GM13977 (cell line): Measurements from ENCODE around the gene VWC2.

Source experiments
- DNase-seq: peaks from one replicate; pipeline ENCODE4 v3.0.0; 2012; ENCODE audit warnings: low spot score
- in situ Hi-C: fragments of 300-500 bp; cut with MboI; formaldehyde crosslinking; loops from one replicate; pipeline ENCODE4 v1.12.0; 2022; ENCODE audit warnings: low sequenced_read_pairs, low pct_unique_long_range_greater_than_20kb, mixed read lengths, inconsistent platforms; ENCODE audit not compliant: unreplicated experiment
- TF ChIP-seq, protein P1 (sequence below): IDR thresholded peaks from 2 replicates; pipeline ENCODE4 v1.5.1; 2012; ENCODE audit warnings: mild to moderate bottlenecking, control low read depth; ENCODE audit not compliant: insufficient read depth; ENCODE audit errors: extremely low read depth, missing control alignments

The VWC2 gene

GRCh38 chr7:49778731-49779270 is 5.4 kb downstream of the VWC2 start:
- TF ChIP-seq, protein P1, sequence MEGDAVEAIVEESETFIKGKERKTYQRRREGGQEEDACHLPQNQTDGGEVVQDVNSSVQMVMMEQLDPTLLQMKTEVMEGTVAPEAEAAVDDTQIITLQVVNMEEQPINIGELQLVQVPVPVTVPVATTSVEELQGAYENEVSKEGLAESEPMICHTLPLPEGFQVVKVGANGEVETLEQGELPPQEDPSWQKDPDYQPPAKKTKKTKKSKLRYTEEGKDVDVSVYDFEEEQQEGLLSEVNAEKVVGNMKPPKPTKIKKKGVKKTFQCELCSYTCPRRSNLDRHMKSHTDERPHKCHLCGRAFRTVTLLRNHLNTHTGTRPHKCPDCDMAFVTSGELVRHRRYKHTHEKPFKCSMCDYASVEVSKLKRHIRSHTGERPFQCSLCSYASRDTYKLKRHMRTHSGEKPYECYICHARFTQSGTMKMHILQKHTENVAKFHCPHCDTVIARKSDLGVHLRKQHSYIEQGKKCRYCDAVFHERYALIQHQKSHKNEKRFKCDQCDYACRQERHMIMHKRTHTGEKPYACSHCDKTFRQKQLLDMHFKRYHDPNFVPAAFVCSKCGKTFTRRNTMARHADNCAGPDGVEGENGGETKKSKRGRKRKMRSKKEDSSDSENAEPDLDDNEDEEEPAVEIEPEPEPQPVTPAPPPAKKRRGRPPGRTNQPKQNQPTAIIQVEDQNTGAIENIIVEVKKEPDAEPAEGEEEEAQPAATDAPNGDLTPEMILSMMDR: no peak
- no peak for DNase-seq
- in situ Hi-C loops: no loop called here

GRCh38 chr7:49780953-49781352 is 7.5 kb downstream of the VWC2 start:
- TF ChIP-seq, protein P1: no peak
- in situ Hi-C loops: no loop called here
- DNase-seq: no peak

- DNase-seq: no peak
- in situ Hi-C loops: no loop called here
- TF ChIP-seq, protein P1: no peak
These were observed 8.6 kb downstream of the VWC2 start for GRCh38 chr7:49781996-49782395.

DNA sequence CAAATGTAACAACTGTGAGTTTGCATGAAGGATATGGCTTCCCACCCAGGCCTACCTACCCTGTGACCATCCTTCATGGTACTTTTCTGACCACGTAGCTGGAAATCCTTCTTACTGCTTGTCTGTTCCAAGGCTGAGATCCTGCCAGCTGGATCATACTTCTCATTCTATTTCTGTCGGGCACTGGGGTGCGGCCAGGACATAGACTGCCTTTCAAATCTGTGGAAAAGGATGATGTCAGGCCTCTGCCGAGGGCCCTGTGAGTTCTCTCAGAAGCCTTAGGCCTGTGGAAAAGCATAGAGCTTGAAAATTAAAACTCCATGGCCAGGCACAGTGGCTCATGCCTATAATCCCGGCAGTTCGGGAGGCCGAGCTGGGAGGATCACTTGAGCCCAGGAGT is 10.0 kb downstream of the VWC2 start:
- in situ Hi-C loops: no loop called here
- TF ChIP-seq, protein P1: no peak

GRCh38 chr7:49787980-49788379 is 14.5 kb downstream of the VWC2 start:
- no peak for DNase-seq
- in situ Hi-C loops: no loop called here
- TF ChIP-seq, protein P1: no peak

More for the DNA sequence above, 10.0 kb downstream of the VWC2 start:
- DNase-seq: no peak

DNA sequence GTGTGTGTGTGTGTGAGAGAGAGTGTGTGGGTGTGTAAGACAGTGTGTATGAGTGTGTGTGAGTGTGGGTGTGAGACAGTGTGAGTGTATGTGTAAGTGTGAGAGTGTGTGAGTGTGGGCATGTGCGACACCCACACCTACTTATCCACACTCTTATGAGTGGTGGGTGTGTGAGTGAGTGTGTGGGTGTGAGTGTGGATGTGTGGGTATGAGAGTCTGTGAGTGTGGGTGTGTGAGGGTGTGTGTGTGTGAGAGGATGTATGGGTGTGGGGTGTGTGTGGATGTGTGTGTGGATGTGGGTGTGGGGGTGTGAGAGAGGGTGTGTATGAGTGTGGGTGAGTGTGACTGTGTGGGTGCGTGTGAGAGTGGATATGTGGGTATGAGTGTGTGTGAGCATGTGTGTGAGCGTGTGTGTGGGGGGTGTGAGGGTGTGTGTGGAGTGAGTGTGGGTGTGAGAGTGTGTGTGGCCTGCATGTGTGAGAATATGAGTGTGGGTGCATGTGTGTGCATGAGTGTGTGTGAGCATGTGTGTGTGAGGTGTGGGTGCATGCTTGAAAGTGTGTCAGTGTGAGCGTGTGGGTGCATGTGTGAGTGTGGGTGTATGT is 15.1 kb downstream of the VWC2 start:
- in situ Hi-C loops: no loop called here
- no peak for DNase-seq
- TF ChIP-seq, protein P1: no peak
